Naive thymus-derived CD8-positive, alpha-beta T cell (primary cell): Measurements from ENCODE around the gene SMYD3. TPM values are rescaled to one million over a fixed set of nuclear protein-coding genes. Genes with fewer than 3 reads are reported as not detected.
A peak's percentile ranks its signal among the peaks of the same experiment; 100 is the strongest.

Experiments used
- ATAC-seq, 2 donors: fragments of 150-1000 bp; cut with Tn5 transposase in 1 of 2; sonication (Bioruptor Pico), chemical (Tn5 transposase) in 1 of 2; 1 replicate in 1 of 2; 2 replicates in 1 of 2; pipeline ENCODE4 v1.10.0; 2021; ENCODE audit warnings: mild to moderate bottlenecking in 2 of 2, moderate library complexity in 2 of 2
- POLR2A ChIA-PET: fragments of 350-600 bp; sonication (Branson Sonifier 250); formaldehyde crosslinking; loops from one replicate; lab custom pipeline; 2021; ENCODE audit warnings: antibody characterized with exemption; lab: Charles Lee
- DNase-seq, 10 donors: peaks; one replicate each; pipeline versions ENCODE4 v3.0.0 to v3.0.0-alpha.2; 2020 to 2022
- H3K27ac Mint-ChIP-seq, 10 donors: one replicate each; pipeline ENCODE4 v1.8.0; 2020 to 2022; ENCODE audit warnings: mild to moderate bottlenecking in 10 of 10, mixed read lengths in 10 of 10, moderate library complexity in 4 of 10, inconsistent platforms in 1 of 10
- H3K27me3 Mint-ChIP-seq, 5 donors: one replicate each; pipeline ENCODE4 v1.8.0; 2021 to 2022; ENCODE audit warnings: mixed read lengths in 5 of 5
- H3K36me3 Mint-ChIP-seq, 3 donors: one replicate each; pipeline ENCODE4 v1.8.0; 2020 to 2022; ENCODE audit warnings: mixed read lengths in 3 of 3, mild to moderate bottlenecking in 2 of 3, inconsistent platforms in 1 of 3
- H3K4me1 Mint-ChIP-seq, 4 donors: one replicate each; pipeline ENCODE4 v1.8.0; 2021 to 2022; ENCODE audit warnings: mixed read lengths in 4 of 4
- H3K4me3 Mint-ChIP-seq, 10 donors: one replicate each; pipeline ENCODE4 v1.8.0; 2020 to 2022; ENCODE audit warnings: mild to moderate bottlenecking in 10 of 10, mixed read lengths in 10 of 10, moderate library complexity in 6 of 10, inconsistent platforms in 1 of 10
- H3K9me3 Mint-ChIP-seq, 9 donors: one replicate each; pipeline ENCODE4 v1.8.0; 2020 to 2022; ENCODE audit warnings: mixed read lengths in 9 of 9, mild to moderate bottlenecking in 3 of 9, inconsistent platforms in 1 of 9, moderate library complexity in 1 of 9
- polyA plus RNA-seq, 3 donors: library from polyadenylated mRNA; unstranded; fragments of 300-500 nt; fragmentation: Illumina TruSeq; gene quantifications; one replicate each; pipeline ENCODE4 v1.2.3, GENCODE V29; 2021
- total RNA-seq, 8 experiments: library from RNA in 2 of 8; stranded (reverse) in 2 of 8; gene quantifications; one replicate each; pipeline ENCODE4 v1.2.3 and lab custom pipeline; 2021 to 2026

The SMYD3 gene
- total and polyA plus RNA-seq, 5 experiments from 2014 or later, result 19.1 to 42.1 (median 36.5) TPM

DNA sequence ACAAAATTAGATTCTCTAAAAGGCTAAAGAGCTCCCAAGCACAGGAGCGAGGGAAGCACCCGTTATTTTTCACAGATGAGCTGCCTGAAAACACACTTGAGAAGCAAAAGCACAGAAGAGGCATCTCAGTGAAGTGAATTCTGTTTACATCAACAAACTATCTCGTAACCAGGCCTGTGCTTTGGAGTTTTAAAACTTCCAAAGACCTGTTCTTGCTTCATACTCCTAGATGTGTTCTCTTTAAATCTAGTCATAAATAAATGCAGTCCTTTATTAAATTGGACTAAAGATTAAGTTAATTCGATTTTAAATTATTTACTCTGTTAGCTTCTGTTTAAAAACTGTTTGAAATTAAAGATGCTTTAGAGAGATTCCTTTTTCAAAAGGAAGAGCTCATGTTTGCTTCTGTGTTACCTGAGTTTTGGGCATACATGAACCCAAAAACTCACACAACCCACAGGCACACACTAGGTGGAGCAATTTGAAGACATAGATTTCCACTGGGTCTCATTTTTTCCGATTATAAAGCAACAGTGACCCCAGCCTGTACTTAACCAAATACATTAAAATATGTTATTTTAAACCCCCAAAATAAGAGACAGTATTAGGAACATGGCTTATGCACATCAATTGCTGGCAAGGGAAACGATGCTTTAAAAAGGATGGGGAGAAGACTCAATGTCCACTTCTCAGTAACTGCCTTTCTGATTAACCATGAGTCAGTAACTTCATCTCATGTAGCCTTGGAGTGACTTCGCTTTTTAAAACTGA is 648.2 kb downstream of the SMYD3 start:
- H3K4me3 Mint-ChIP-seq, result no peak overlapping the region
- peaks cover 55 to 89% (median 66%) of the 10 kb centered on the region in 3 donors for H3K36me3 Mint-ChIP-seq
- DNase-seq (no peak), ATAC-seq (no peak)
- H3K9me3 Mint-ChIP-seq, result peaks cover 0 to 17% (median 9%) of the 10 kb centered on the region in 9 donors
- H3K27me3 Mint-ChIP-seq, result no peaks in the 10 kb centered on the region
- H3K4me1 Mint-ChIP-seq, result no peaks in the 10 kb centered on the region
- no peak overlapping the region for H3K27ac Mint-ChIP-seq
- POLR2A ChIA-PET, result no interaction called here

DNA sequence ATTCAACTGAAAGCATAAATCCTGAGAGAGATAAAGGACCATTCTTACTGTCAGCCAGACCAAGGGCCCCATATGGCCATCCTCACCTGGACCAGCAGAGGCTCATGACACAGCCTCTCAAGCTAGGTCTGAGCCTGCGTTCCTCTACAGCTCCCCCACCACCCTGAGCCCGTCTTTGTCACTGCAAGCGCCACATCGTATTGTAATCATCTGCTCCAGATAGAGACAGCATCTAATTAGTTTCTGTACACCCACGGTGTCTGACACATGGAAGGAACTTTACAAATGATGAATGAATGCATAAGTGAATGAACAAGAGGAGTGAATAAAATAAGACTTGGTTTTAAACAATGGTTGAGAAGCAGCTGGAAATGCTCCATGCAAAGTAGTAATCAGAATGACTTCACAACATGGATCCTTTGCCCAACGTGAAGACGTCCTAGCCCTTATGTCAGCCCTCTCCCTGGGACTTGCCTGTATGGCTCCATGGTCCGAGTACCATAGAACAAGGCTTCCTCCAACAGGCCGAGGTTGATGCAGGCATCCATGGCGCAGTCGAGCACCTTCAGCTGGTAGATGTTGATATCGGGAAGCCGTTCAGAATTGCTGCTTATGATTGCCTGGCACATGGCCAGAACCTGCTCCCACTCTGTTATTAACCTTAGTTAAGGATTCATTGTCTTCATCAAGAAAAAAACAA is 648.9 kb downstream of the SMYD3 start:
- H3K9me3 Mint-ChIP-seq, result peaks cover 0 to 17% (median 9%) of the 10 kb centered on the region in 9 donors
- no peaks in the 10 kb centered on the region for H3K27me3 Mint-ChIP-seq
- H3K36me3 Mint-ChIP-seq, result peaks cover 52 to 87% (median 65%) of the 10 kb centered on the region in 3 donors
- DNase-seq (no peak), ATAC-seq (no peak)
- POLR2A ChIA-PET, result no interaction called here
- H3K4me1 Mint-ChIP-seq, result no peaks in the 10 kb centered on the region
- H3K4me3 Mint-ChIP-seq, result no peak overlapping the region
- no peak overlapping the region for H3K27ac Mint-ChIP-seq

GRCh38 chr1:245856944-245857531 is 650.0 kb downstream of the SMYD3 start:
- H3K4me3 Mint-ChIP-seq, result no peak overlapping the region
- no peaks in the 10 kb centered on the region for H3K4me1 Mint-ChIP-seq
- H3K27ac Mint-ChIP-seq, result peak overlapping the region in 1 of 10 donors; percentile 19
- ATAC-seq (no peak), DNase-seq (no peak)
- H3K9me3 Mint-ChIP-seq, result peaks cover 0 to 17% (median 9%) of the 10 kb centered on the region in 9 donors
- POLR2A ChIA-PET, result no interaction called here
- H3K36me3 Mint-ChIP-seq, result peaks cover 43 to 81% (median 64%) of the 10 kb centered on the region in 3 donors
- no peaks in the 10 kb centered on the region for H3K27me3 Mint-ChIP-seq

GRCh38 chr1:245855846-245856730 is 651.0 kb downstream of the SMYD3 start:
- POLR2A ChIA-PET, result no interaction called here
- Mint-ChIP-seq H3K4me3 (no peak overlapping the region), H3K9me3 (peaks cover 0 to 17% (median 9%) of the 10 kb centered on the region in 9 donors), H3K27ac (no peak overlapping the region), H3K36me3 (peaks cover 38 to 75% (median 63%) of the 10 kb centered on the region in 3 donors), H3K27me3 (no peaks in the 10 kb centered on the region), H3K4me1 (no peaks in the 10 kb centered on the region)
- ATAC-seq (no peak), DNase-seq (no peak)

GRCh38 chr1:245853291-245853690 is 653.8 kb downstream of the SMYD3 start:
- Mint-ChIP-seq H3K36me3 (peaks cover 37 to 65% (median 55%) of the 10 kb centered on the region in 3 donors), H3K9me3 (peaks cover 0 to 17% (median 9%) of the 10 kb centered on the region in 9 donors), H3K4me3 (no peak overlapping the region), H3K27ac (no peak overlapping the region), H3K27me3 (no peaks in the 10 kb centered on the region), H3K4me1 (no peaks in the 10 kb centered on the region)
- no peak for DNase-seq
- POLR2A ChIA-PET, result no interaction called here
- no peak for ATAC-seq

DNA sequence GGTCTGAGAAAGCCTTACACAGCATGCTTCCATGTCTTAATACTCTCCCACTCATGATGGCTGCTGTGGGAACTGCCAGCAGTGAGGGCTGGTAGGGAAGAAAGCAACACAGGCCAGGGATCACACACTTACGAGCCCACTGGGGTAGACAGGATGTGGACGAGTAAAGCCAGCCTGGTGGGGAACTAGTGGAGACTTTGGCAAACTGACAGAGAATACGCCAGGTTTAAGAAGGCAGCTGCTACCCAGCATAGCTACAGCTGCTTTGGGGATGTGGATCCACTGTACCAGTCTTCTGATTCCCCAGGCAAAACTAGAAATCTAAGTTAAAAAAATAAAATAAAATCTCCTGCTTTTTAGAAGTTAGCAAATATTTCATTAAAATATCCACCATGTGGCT is 664.0 kb downstream of the SMYD3 start:
- no peaks in the 10 kb centered on the region for H3K27me3 Mint-ChIP-seq
- peak overlapping the region in 1 of 10 donors; percentile 86 for H3K27ac Mint-ChIP-seq
- POLR2A ChIA-PET, result no interaction called here

GRCh38 chr1:245842106-245842505 is 665.0 kb downstream of the SMYD3 start:
- H3K9me3 Mint-ChIP-seq, result no peaks in the 10 kb centered on the region
- no peak for ATAC-seq
- POLR2A ChIA-PET, result no interaction called here
- H3K27me3 Mint-ChIP-seq, result no peaks in the 10 kb centered on the region
- H3K36me3 Mint-ChIP-seq, result peaks cover 2 to 24% (median 15%) of the 10 kb centered on the region in 3 donors
- H3K4me3 Mint-ChIP-seq, result no peak overlapping the region
- H3K4me1 Mint-ChIP-seq, result no peaks in the 10 kb centered on the region
- DNase-seq, result no peak
- H3K27ac Mint-ChIP-seq, result no peak overlapping the region

More for the DNA sequence above, 664.0 kb downstream of the SMYD3 start:
- ATAC-seq (no peak), DNase-seq (no peak)
- Mint-ChIP-seq H3K9me3 (no peaks in the 10 kb centered on the region), H3K4me1 (no peaks in the 10 kb centered on the region), H3K4me3 (no peak overlapping the region), H3K36me3 (peaks cover 0 to 16% (median 10%) of the 10 kb centered on the region in 3 donors)

GRCh38 chr1:245840971-245841370 is 666.1 kb downstream of the SMYD3 start:
- no peaks in the 10 kb centered on the region for H3K9me3 Mint-ChIP-seq
- no peak overlapping the region for H3K4me3 Mint-ChIP-seq
- no peaks in the 10 kb centered on the region for H3K27me3 Mint-ChIP-seq
- no peaks in the 10 kb centered on the region for H3K4me1 Mint-ChIP-seq
- POLR2A ChIA-PET, result no interaction called here
- H3K27ac Mint-ChIP-seq, result no peak overlapping the region
- peaks cover 7 to 28% (median 25%) of the 10 kb centered on the region in 3 donors for H3K36me3 Mint-ChIP-seq
- ATAC-seq (no peak), DNase-seq (no peak)

- Mint-ChIP-seq H3K27ac (no peak overlapping the region), H3K4me1 (no peaks in the 10 kb centered on the region), H3K36me3 (peaks cover 10 to 36% (median 34%) of the 10 kb centered on the region in 3 donors), H3K4me3 (no peak overlapping the region), H3K27me3 (no peaks in the 10 kb centered on the region), H3K9me3 (peaks cover 0 to 2% (median 0%) of the 10 kb centered on the region in 9 donors)
- ATAC-seq, result no peak
- POLR2A ChIA-PET, result no interaction called here
- no peak for DNase-seq
Observed at GRCh38 chr1:245837718-245838117, 669.4 kb downstream of the SMYD3 start.

GRCh38 chr1:245835386-245835785 is 671.7 kb downstream of the SMYD3 start:
- no peak for ATAC-seq
- Mint-ChIP-seq H3K27ac (peak overlapping the region in 1 of 10 donors; percentile 7), H3K9me3 (peaks cover 0 to 7% (median 0%) of the 10 kb centered on the region in 9 donors), H3K27me3 (no peaks in the 10 kb centered on the region), H3K36me3 (peaks cover 10 to 53% (median 34%) of the 10 kb centered on the region in 3 donors), H3K4me1 (no peaks in the 10 kb centered on the region), H3K4me3 (no peak overlapping the region)
- POLR2A ChIA-PET, result no interaction called here
- no peak for DNase-seq

- H3K36me3 Mint-ChIP-seq, result peaks cover 14 to 59% (median 30%) of the 10 kb centered on the region in 3 donors
Observed at GRCh38 chr1:245834002-245834401, 673.1 kb downstream of the SMYD3 start.

More at GRCh38 chr1:245834002-245834401, 673.1 kb downstream of the SMYD3 start:
- Mint-ChIP-seq H3K4me1 (no peaks in the 10 kb centered on the region), H3K27me3 (no peaks in the 10 kb centered on the region), H3K4me3 (no peak overlapping the region), H3K9me3 (peaks cover 0 to 10% (median 1%) of the 10 kb centered on the region in 9 donors), H3K27ac (peak overlapping the region in 1 of 10 donors; percentile 8)
- ATAC-seq, result no peak
- POLR2A ChIA-PET, result no interaction called here
- no peak for DNase-seq
